Small intestine (tissue), 7 donors: ENCODE measurements around the gene PDE9A. TPM values are rescaled to one million over a fixed set of nuclear protein-coding genes. Genes with fewer than 3 reads are reported as not detected.
A peak's percentile ranks its signal among the peaks of the same experiment; 100 is the strongest.

Source experiments
- DNase-seq, 2 donors: peaks; one replicate each; pipeline versions ENCODE4 v3.0.0 to v3.0.0-alpha.2; 2013
- FAIRE-seq: peaks from 2 replicates; lab custom pipeline; 2012; peaks lifted over from hg19 to GRCh38; lab: Jason Lieb, UNC
- H3K27ac ChIP-seq, 3 donors: one replicate each; pipeline ENCODE4 v1.5.1; 2013; ENCODE audit warnings: low read length in 2 of 3, mild to moderate bottlenecking in 2 of 3, control low read depth in 1 of 3, inconsistent platforms in 1 of 3, low read depth in 1 of 3, moderate library complexity in 1 of 3
- H3K27me3 ChIP-seq, 3 donors: one replicate each; pipeline ENCODE4 v1.6.1; 2013; ENCODE audit warnings: low read length in 3 of 3, inconsistent platforms in 1 of 3; ENCODE audit not compliant: control insufficient read depth in 3 of 3, insufficient read depth in 3 of 3
- H3K36me3 ChIP-seq, 3 donors: one replicate each; pipeline ENCODE4 v1.6.1; 2013; ENCODE audit warnings: low read length in 3 of 3, inconsistent platforms in 1 of 3, low read depth in 1 of 3, mild to moderate bottlenecking in 1 of 3, moderate library complexity in 1 of 3; ENCODE audit not compliant: control insufficient read depth in 3 of 3, insufficient read depth in 2 of 3
- H3K4me1 ChIP-seq, 3 donors: one replicate each; pipeline ENCODE4 v1.6.1; 2013; ENCODE audit warnings: low read length in 2 of 3, inconsistent platforms in 1 of 3, low read depth in 1 of 3, mild to moderate bottlenecking in 1 of 3, moderate library complexity in 1 of 3; ENCODE audit not compliant: control insufficient read depth in 3 of 3, insufficient read depth in 2 of 3
- H3K4me3 ChIP-seq, 3 donors: one replicate each; pipeline ENCODE4 v1.5.1; 2013; ENCODE audit warnings: low read length in 3 of 3, control low read depth in 1 of 3, inconsistent platforms in 1 of 3, low read depth in 1 of 3, mild to moderate bottlenecking in 1 of 3, moderate library complexity in 1 of 3
- H3K9me3 ChIP-seq, 2 donors: one replicate each; pipeline ENCODE4 v1.6.1; 2013; ENCODE audit warnings: low read depth in 1 of 2, low read length in 1 of 2; ENCODE audit not compliant: control insufficient read depth in 2 of 2, insufficient read depth in 1 of 2
- WGBS, 3 donors: extraction: QIAGEN DNeasy Blood & Tissue Kit; methylation state at CpG; one replicate each; pipeline ENCODE4 v1.1.7; 2013; 5-methylcytosine and 5-hydroxymethylcytosine counted together
- polyA plus RNA-seq, 4 donors: library from polyadenylated mRNA; stranded (reverse) in 3 of 4; unstranded in 1 of 4; fragments of 200-250 nt in 3 of 4; fragments of 120-200 nt in 1 of 4; gene quantifications; one replicate each; pipeline versions ENCODE4 v1.2.1 to v1.2.3, GENCODE V29; 2013
- donor health status: healthy with polysubstance abuse.
- donor health status: control.
- donor health status: control.
- donor health status: Bipolar disorder and iron deficiency.
- donor health status: healthy.

Gene PDE9A
- polyA plus RNA-seq, 4 donors = 31.0 to 96.6 (median 49.6) TPM

DNA sequence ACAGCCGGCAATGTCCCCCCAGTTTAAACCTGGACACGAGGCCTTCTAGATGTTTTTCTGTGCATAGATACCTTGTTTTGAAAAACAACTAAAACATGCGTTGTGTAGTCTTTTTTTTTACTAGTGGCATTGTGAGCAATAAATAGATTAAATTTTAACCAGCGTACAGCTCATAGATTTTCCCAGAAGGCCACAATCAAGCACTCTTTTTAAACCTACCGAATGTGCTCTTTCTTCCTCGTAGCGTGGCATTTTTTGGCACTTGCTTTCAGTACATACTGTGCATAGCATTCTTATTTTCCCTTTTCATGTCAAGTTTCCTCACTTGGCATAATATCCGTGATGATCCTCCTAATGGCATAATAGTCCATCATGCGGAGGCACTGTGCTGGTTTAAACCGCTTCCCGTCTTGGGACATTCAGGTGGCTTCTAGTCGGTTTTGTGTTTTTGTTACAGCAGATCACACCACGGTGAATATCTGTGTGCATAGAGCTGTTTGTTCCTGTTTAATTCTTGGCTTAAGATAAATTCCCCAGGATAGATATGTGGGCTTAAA, 95.3 kb downstream of the PDE9A start:
- Histone ChIP-seq H3K36me3 (peaks cover 0 to 57% (median 3%) of the 10 kb centered on the region in 3 donors), H3K27me3 (no peaks in the 10 kb centered on the region), H3K27ac (peak overlapping the region in 2 of 3 donors; percentile 36 to 58), H3K9me3 (no peaks in the 10 kb centered on the region), H3K4me3 (no peak overlapping the region), H3K4me1 (peaks cover 4 to 22% (median 15%) of the 10 kb centered on the region in 3 donors)
- FAIRE-seq = no peak
- DNase-seq = peak; percentile 25 to 52
- 27 to 59% (median 38%) methylated on average over 13 of the region's 13 CpGs for WGBS, 3 donors

GRCh38 chr21:42750737-42751530, 97.5 kb downstream of the PDE9A start:
- Histone ChIP-seq H3K27ac (no peak overlapping the region), H3K36me3 (peaks cover 0 to 55% (median 3%) of the 10 kb centered on the region in 3 donors), H3K27me3 (no peaks in the 10 kb centered on the region), H3K4me1 (peaks cover 4 to 22% (median 15%) of the 10 kb centered on the region in 3 donors), H3K4me3 (no peak overlapping the region), H3K9me3 (no peaks in the 10 kb centered on the region)
- FAIRE-seq = no peak
- DNase-seq = no peak
- 84 to 91% (median 89%) methylated on average over 23 of the region's 23 CpGs for WGBS, 3 donors

GRCh38 chr21:42751866-42752265, 98.4 kb downstream of the PDE9A start:
- no peak for FAIRE-seq
- DNase-seq = no peak
- Histone ChIP-seq H3K4me3 (no peak overlapping the region), H3K9me3 (no peaks in the 10 kb centered on the region), H3K27ac (no peak overlapping the region), H3K36me3 (peaks cover 0 to 56% (median 3%) of the 10 kb centered on the region in 3 donors), H3K27me3 (no peaks in the 10 kb centered on the region), H3K4me1 (peaks cover 4 to 22% (median 15%) of the 10 kb centered on the region in 3 donors)
- 93 to 96% (median 95%) methylated on average over 9 of the region's 9 CpGs for WGBS, 3 donors

- WGBS, 3 donors = 90 to 97% (median 93%) methylated on average over 15 of the region's 15 CpGs
- Histone ChIP-seq H3K27me3 (no peaks in the 10 kb centered on the region), H3K36me3 (peaks cover 0 to 61% (median 0%) of the 10 kb centered on the region in 3 donors), H3K9me3 (no peaks in the 10 kb centered on the region), H3K4me1 (peaks cover 3 to 7% (median 4%) of the 10 kb centered on the region in 3 donors), H3K27ac (no peak overlapping the region), H3K4me3 (no peak overlapping the region)
- DNase-seq = no peak
- FAIRE-seq = no peak
Observed at GRCh38 chr21:42753804-42754203, 100.4 kb downstream of the PDE9A start.

GRCh38 chr21:42754270-42754933, 101.0 kb downstream of the PDE9A start:
- H3K4me1 ChIP-seq = peaks cover 0 to under 1% (median 0%) of the 10 kb centered on the region in 3 donors
- H3K27me3 ChIP-seq = no peaks in the 10 kb centered on the region
- H3K9me3 ChIP-seq = no peaks in the 10 kb centered on the region
- WGBS, 3 donors = 85 to 90% (median 88%) methylated on average over 14 of the region's 14 CpGs
- H3K36me3 ChIP-seq = peaks cover 0 to 65% (median 0%) of the 10 kb centered on the region in 3 donors
- FAIRE-seq = no peak
- no peak overlapping the region for H3K4me3 ChIP-seq
- DNase-seq = no peak
- no peak overlapping the region for H3K27ac ChIP-seq

- H3K27me3 ChIP-seq = no peaks in the 10 kb centered on the region
- WGBS, 3 donors = 86 to 92% (median 90%) methylated on average over 14 of the region's 14 CpGs
- DNase-seq (no peak), FAIRE-seq (no peak)
- peaks cover 0 to 68% (median 0%) of the 10 kb centered on the region in 3 donors for H3K36me3 ChIP-seq
- H3K27ac ChIP-seq = no peak overlapping the region
- H3K4me1 ChIP-seq = peaks cover 0 to 3% (median 2%) of the 10 kb centered on the region in 3 donors
- H3K4me3 ChIP-seq = no peak overlapping the region
- no peaks in the 10 kb centered on the region for H3K9me3 ChIP-seq
Observed at GRCh38 chr21:42755031-42755665, 101.7 kb downstream of the PDE9A start.

GRCh38 chr21:42755766-42756579, 102.6 kb downstream of the PDE9A start:
- no peaks in the 10 kb centered on the region for H3K27me3 ChIP-seq
- H3K4me1 ChIP-seq = peaks cover 0 to 11% (median 2%) of the 10 kb centered on the region in 3 donors
- H3K4me3 ChIP-seq = no peak overlapping the region
- H3K27ac ChIP-seq = no peak overlapping the region
- 83 to 91% (median 85%) methylated on average over 20 of the region's 20 CpGs for WGBS, 3 donors
- DNase-seq = no peak
- H3K9me3 ChIP-seq = no peaks in the 10 kb centered on the region
- peaks cover 0 to 70% (median 0%) of the 10 kb centered on the region in 3 donors for H3K36me3 ChIP-seq
- FAIRE-seq = no peak
